GM23248 (cell line): ENCODE measurements around the gene CNIH1.

Experiments
- EZH2 ChIP-seq: fragments of 200-600 bp; sonication (generic); IDR thresholded peaks from 2 replicates; pipeline ENCODE4 v1.6.1; 2018; ENCODE audit warnings: antibody characterized with exemption, mild to moderate bottlenecking; ENCODE audit not compliant: insufficient read depth, poor library complexity, severe bottlenecking
- EZH2phosphoT487 ChIP-seq: fragments of 200-600 bp; sonication (generic); IDR thresholded peaks from 2 replicates; pipeline ENCODE4 v1.6.1; 2018; ENCODE audit warnings: antibody characterized with exemption, moderate library complexity, mild to moderate bottlenecking, low read depth; ENCODE audit not compliant: insufficient read depth

DNA sequence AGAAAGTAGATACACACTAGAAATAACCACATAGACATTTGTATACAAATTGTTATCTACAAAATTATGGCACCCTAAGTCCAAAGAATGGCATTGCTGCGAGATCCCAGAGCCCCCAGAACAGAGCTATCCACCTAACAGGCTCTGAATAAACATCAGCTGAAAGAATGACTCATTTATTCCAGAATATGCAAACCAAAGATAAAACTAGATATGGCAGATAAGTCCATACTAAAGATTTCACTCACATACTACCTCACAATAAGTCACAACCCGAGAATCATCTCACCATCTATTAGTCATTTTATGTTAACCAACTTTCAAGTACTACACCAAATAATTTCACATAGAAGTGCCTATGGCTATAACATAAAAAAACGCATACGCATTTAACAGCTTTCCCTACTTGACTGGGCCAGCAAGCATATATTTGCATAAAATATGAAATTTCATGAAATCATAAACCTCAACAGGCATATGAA lies 5.6 kb downstream of the CNIH1 start:
- TF ChIP-seq EZH2 (no peak), EZH2phosphoT487 (no peak)
